GM12875 (cell line): ENCODE results near the gene APOBEC2.

ENCODE experiments used
- H3K4me3 ChIP-seq: one replicate; pipeline ENCODE4 v1.5.1; 2011; ENCODE audit warnings: low read depth, low read length, control low read depth
- CTCF ChIP-seq: IDR thresholded peaks from 2 replicates; pipeline ENCODE4 v1.5.1; 2011; ENCODE audit warnings: low read depth, mild to moderate bottlenecking, control low read depth, inconsistent platforms, low read length, moderate library complexity, borderline replicate concordance; ENCODE audit not compliant: insufficient read depth

Gene APOBEC2

GRCh38 chr6:41083072-41083471, 30.1 kb downstream of the APOBEC2 start:
- no peak for TF ChIP-seq CTCF
- H3K4me3 ChIP-seq, result no peak overlapping the region

- H3K4me3 ChIP-seq, result no peak overlapping the region
- TF ChIP-seq CTCF, result no peak
These were observed 32.2 kb downstream of the APOBEC2 start for GRCh38 chr6:41085182-41085581.

- no peak overlapping the region for H3K4me3 ChIP-seq
- no peak for TF ChIP-seq CTCF
These were observed 35.4 kb downstream of the APOBEC2 start for GRCh38 chr6:41088451-41088850.

- no peak for TF ChIP-seq CTCF
- no peak overlapping the region for H3K4me3 ChIP-seq
These were observed 38.1 kb downstream of the APOBEC2 start for GRCh38 chr6:41090841-41091761.

- no peak for TF ChIP-seq CTCF
- H3K4me3 ChIP-seq, result no peak overlapping the region
These were observed 39.6 kb downstream of the APOBEC2 start for GRCh38 chr6:41092421-41093140.

GRCh38 chr6:41093729-41094128, 40.7 kb downstream of the APOBEC2 start:
- TF ChIP-seq CTCF, result no peak
- no peak overlapping the region for H3K4me3 ChIP-seq
